Measurements from ENCODE around the gene GLYAT.

GLYAT gene

GRCh38 chr11:58763120-58763490 lies 31.4 kb upstream of the GLYAT start:
- Mint-ChIP-seq H3K4me1 (ENCODE audit: low read depth) (no peaks in the 10 kb centered on the region), H3K9me3 (ENCODE audit: low read depth) (no peaks in the 10 kb centered on the region), H3K27me3 (no peaks in the 10 kb centered on the region), H3K36me3 (peaks cover 2% of the 10 kb centered on the region), H3K4me3 (no peak overlapping the region), H3K27ac (no peak overlapping the region)

DNA sequence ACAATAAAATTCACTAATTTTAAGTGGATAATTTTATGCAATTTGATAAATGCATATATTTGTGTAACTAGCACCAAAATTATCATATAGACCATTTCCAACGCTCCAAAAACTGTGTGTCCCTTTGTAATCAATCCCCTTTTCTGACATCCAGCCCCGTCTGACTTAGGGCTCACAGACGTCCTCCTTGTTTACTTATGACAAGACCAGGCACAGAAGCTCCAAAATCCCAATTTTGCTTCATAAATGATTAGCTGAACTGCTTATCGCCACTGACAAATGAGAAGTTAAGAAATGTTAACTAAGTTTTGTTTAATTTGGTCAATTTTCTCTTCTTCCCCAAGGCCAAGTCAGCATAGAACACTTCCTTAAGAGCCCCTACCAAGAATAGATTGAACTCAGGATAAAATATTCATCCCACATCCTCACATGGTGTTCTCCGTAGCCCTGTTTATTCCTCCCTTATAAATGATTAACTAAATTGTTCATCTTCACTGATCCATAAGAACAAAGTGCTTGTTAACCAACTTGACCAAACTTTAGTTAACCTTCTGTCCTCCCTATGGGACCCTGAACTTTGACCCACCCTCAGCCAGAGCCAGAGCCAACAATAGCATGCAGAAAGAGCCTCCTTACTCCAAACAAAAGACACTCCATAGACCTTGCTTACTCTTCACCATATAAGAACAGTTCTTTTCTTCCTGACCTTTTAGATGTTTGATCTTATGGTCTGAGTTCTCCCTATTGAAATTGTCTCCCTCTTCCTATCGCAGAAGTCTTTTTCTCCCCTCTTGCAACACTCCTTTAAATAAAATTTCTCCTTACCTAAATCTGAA lies 30.8 kb upstream of the GLYAT start:
- Mint-ChIP-seq H3K4me1 (ENCODE audit: low read depth) (no peaks in the 10 kb centered on the region), H3K27me3 (no peaks in the 10 kb centered on the region), H3K36me3 (peaks cover 2% of the 10 kb centered on the region), H3K27ac (no peak overlapping the region), H3K9me3 (ENCODE audit: low read depth) (no peaks in the 10 kb centered on the region), H3K4me3 (no peak overlapping the region)

GRCh38 chr11:58757439-58757838 lies 25.7 kb upstream of the GLYAT start:
- H3K36me3 Mint-ChIP-seq, result no peaks in the 10 kb centered on the region

GRCh38 chr11:58745705-58746364 lies 14.1 kb upstream of the GLYAT start:
- Mint-ChIP-seq H3K4me3 (no peak overlapping the region), H3K9me3 (ENCODE audit: low read depth) (peaks cover 4% of the 10 kb centered on the region), H3K36me3 (peaks cover 5% of the 10 kb centered on the region), H3K27me3 (peaks cover 3% of the 10 kb centered on the region), H3K4me1 (ENCODE audit: low read depth) (peaks cover 7% of the 10 kb centered on the region), H3K27ac (no peak overlapping the region)

More at GRCh38 chr11:58757439-58757838, 25.7 kb upstream of the GLYAT start:
- H3K27ac Mint-ChIP-seq, result no peak overlapping the region
- no peaks in the 10 kb centered on the region for H3K27me3 Mint-ChIP-seq
- no peaks in the 10 kb centered on the region for H3K9me3 Mint-ChIP-seq (ENCODE audit: low read depth)
- H3K4me1 Mint-ChIP-seq (ENCODE audit: low read depth), result no peaks in the 10 kb centered on the region
- H3K4me3 Mint-ChIP-seq, result no peak overlapping the region

DNA sequence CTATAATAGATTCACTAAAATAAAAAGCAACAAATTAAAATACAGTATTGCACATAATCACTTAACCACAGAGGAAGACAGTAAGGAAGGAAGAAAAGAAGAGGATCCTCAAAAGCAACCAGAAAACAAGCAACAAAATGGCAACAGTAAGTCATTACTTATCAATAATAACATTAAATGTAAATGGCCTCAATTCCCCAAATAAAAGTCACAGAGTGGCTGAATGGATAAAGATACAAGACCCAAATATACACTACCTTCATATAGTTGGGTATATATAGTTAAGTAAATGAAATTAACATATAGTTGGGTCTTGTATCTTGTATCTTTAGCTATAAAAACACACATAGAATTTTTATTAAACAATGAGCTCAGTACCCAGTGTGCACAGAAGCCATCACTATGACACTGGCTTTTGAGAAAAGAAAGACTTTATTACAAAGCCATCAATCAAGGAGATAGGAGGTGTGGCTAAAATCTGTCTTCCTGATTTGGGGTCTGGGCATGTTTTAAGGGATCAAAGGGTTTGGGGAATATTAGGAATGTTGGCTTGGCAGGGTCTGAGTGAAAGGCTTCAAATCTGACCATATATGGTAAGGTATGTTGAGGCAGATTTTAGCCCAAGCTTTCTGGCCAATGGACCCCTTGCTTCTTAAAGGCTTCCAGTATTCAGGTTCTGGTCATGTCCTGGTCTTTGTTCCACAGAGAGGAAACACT lies 13.4 kb upstream of the GLYAT start:
- Mint-ChIP-seq H3K9me3 (ENCODE audit: low read depth) (peaks cover 4% of the 10 kb centered on the region), H3K36me3 (peaks cover 5% of the 10 kb centered on the region), H3K27me3 (peaks cover 3% of the 10 kb centered on the region), H3K4me1 (ENCODE audit: low read depth) (peaks cover 7% of the 10 kb centered on the region), H3K27ac (no peak overlapping the region), H3K4me3 (no peak overlapping the region)

DNA sequence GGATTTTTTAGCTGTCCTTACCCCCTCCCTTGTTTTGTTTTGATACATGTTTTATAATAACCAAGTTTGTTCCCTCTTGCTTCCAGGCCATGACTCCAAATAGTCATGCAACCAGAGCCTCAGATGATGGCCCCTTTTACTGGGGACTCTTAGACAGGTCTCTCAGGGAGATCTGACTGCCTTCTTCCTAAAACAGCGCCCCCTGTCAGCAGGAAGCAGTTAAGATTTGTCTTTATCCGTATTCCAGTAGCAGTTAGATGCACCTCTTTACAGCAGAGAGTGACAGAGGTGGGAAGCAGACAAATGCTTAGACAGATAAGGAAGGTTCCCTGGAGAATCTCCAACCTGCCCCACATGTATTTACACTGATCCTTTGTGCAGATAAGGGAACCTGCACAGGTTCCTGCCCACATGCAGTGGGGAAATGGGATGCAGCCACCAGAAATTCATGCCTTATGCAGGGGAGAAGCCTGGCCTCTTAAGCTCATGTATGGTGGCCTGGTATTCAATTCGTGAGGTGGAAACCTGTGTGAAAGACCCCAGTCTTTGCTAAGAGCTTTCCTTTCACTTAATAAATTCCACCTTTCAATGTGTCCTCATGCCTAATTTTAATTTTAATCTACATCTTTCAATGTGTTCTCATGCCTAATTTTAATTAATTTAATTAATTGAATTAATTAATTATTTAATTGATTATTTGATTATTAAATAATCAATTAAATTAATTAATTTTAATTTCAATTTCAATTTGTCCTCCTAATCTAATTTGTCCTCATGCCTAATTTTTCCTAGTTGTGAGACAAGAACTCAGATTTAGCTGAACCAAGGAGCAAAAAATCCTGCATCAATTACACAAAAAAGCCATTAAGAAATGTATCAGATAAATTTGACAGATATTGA lies 11.5 kb upstream of the GLYAT start:
- H3K27ac Mint-ChIP-seq, result no peak overlapping the region

DNA sequence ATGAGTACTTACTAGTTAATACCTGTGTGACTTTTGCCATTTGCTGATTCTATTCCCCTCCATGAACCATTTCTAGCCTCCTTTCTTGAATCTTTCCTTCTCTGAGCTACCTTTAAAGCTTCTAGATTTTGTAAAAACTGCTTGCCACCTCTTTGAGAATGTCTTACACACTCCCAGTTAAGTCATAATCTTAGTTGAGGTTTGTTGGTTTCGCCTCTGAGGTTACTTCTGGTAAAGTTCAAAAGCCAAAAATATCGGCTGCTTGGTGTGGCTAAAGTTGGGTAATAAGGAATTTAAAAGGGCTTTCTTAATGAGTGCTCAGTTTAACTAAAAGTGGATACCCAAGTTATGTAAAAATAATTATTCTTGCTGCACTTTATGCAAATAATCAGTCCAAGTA lies 10.4 kb upstream of the GLYAT start:
- peaks cover 4% of the 10 kb centered on the region for H3K9me3 Mint-ChIP-seq (ENCODE audit: low read depth)
- no peak overlapping the region for H3K27ac Mint-ChIP-seq
- no peaks in the 10 kb centered on the region for H3K27me3 Mint-ChIP-seq

More for the DNA sequence above, 11.5 kb upstream of the GLYAT start:
- Mint-ChIP-seq H3K4me1 (ENCODE audit: low read depth) (peaks cover 7% of the 10 kb centered on the region), H3K4me3 (no peak overlapping the region), H3K27me3 (peaks cover 2% of the 10 kb centered on the region), H3K36me3 (peaks cover 5% of the 10 kb centered on the region), H3K9me3 (ENCODE audit: low read depth) (peaks cover 4% of the 10 kb centered on the region)

GRCh38 chr11:58741127-58741526 lies 9.4 kb upstream of the GLYAT start:
- H3K4me3 Mint-ChIP-seq, result no peak overlapping the region
- H3K4me1 Mint-ChIP-seq (ENCODE audit: low read depth), result peaks cover 7% of the 10 kb centered on the region
- peaks cover 1% of the 10 kb centered on the region for H3K27me3 Mint-ChIP-seq
- H3K27ac Mint-ChIP-seq, result no peak overlapping the region
- H3K9me3 Mint-ChIP-seq (ENCODE audit: low read depth), result peaks cover 2% of the 10 kb centered on the region
- peaks cover 5% of the 10 kb centered on the region for H3K36me3 Mint-ChIP-seq

More for the DNA sequence above, 10.4 kb upstream of the GLYAT start:
- peaks cover 7% of the 10 kb centered on the region for H3K4me1 Mint-ChIP-seq (ENCODE audit: low read depth)
- H3K36me3 Mint-ChIP-seq, result peaks cover 5% of the 10 kb centered on the region
- H3K4me3 Mint-ChIP-seq, result no peak overlapping the region

DNA sequence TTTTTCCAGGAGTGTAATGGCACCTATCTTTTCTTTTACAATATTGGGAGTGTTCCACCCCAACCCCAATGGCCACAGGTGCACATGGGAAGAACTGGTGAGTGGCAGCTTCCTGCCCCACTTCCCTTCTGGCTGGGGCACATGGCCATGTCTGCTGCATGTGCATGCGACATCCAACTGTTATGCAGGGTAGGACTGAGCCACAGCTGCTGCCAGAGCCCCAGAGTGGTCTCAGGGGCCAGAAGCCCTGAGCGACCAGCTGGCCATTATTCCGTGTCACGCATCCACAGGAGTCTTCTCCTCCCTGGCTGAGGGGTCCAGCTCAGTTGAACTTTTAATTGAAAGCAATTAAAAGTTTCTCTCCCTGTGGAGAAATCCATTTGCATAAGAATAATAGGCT lies 8.7 kb upstream of the GLYAT start:
- Mint-ChIP-seq H3K27me3 (peaks cover 1% of the 10 kb centered on the region), H3K4me3 (no peak overlapping the region), H3K4me1 (ENCODE audit: low read depth) (peaks cover 7% of the 10 kb centered on the region), H3K9me3 (ENCODE audit: low read depth) (no peaks in the 10 kb centered on the region), H3K27ac (no peak overlapping the region), H3K36me3 (peaks cover 5% of the 10 kb centered on the region)

GRCh38 chr11:58739725-58740430 lies 8.1 kb upstream of the GLYAT start:
- peaks cover 3% of the 10 kb centered on the region for H3K27me3 Mint-ChIP-seq
- H3K27ac Mint-ChIP-seq, result no peak overlapping the region
- peaks cover 5% of the 10 kb centered on the region for H3K36me3 Mint-ChIP-seq
- no peak overlapping the region for H3K4me3 Mint-ChIP-seq
- H3K4me1 Mint-ChIP-seq (ENCODE audit: low read depth), result peaks cover 7% of the 10 kb centered on the region
- H3K9me3 Mint-ChIP-seq (ENCODE audit: low read depth), result no peaks in the 10 kb centered on the region

- H3K27ac Mint-ChIP-seq, result no peak overlapping the region
- no peaks in the 10 kb centered on the region for H3K9me3 Mint-ChIP-seq (ENCODE audit: low read depth)
- no peaks in the 10 kb centered on the region for H3K36me3 Mint-ChIP-seq
These were observed 3.1 kb upstream of the GLYAT start for GRCh38 chr11:58734681-58735490.

GRCh38 chr11:58730507-58731089 lies 1.1 kb downstream of the GLYAT start:
- H3K4me3 Mint-ChIP-seq, result no peak overlapping the region
- no peak overlapping the region for H3K27ac Mint-ChIP-seq
- no peaks in the 10 kb centered on the region for H3K9me3 Mint-ChIP-seq (ENCODE audit: low read depth)
- no peaks in the 10 kb centered on the region for H3K36me3 Mint-ChIP-seq
- H3K27me3 Mint-ChIP-seq, result peaks cover 2% of the 10 kb centered on the region
- H3K4me1 Mint-ChIP-seq (ENCODE audit: low read depth), result peaks cover 37% of the 10 kb centered on the region

More at GRCh38 chr11:58734681-58735490, 3.1 kb upstream of the GLYAT start:
- Mint-ChIP-seq H3K27me3 (peaks cover 3% of the 10 kb centered on the region), H3K4me1 (ENCODE audit: low read depth) (no peaks in the 10 kb centered on the region), H3K4me3 (no peak overlapping the region)

GRCh38 chr11:58727415-58727797 lies 4.3 kb downstream of the GLYAT start:
- Mint-ChIP-seq H3K4me3 (peak overlapping the region; percentile 21), H3K27ac (peak overlapping the region; percentile 92), H3K27me3 (no peaks in the 10 kb centered on the region), H3K9me3 (ENCODE audit: low read depth) (no peaks in the 10 kb centered on the region), H3K36me3 (no peaks in the 10 kb centered on the region), H3K4me1 (ENCODE audit: low read depth) (peaks cover 43% of the 10 kb centered on the region)

All from activated naive CD8-positive, alpha-beta T cell (primary cell).